Transverse colon (tissue), 4 donors: Measurements from ENCODE around the gene PPP4R1. TPM values are rescaled to one million over a fixed set of nuclear protein-coding genes. Genes with fewer than 3 reads are reported as not detected.

Source experiments
- DNase-seq: peaks from one replicate; pipeline ENCODE4 v3.0.0-alpha.2; 2019
- H3K27ac ChIP-seq, 4 donors: fragments of 200-600 bp; sonication (generic); 2 replicates each; pipeline ENCODE4 v1.5.1; 2016 to 2018; ENCODE audit warnings: inconsistent platforms in 4 of 4
- H3K27me3 ChIP-seq: fragments of 200-600 bp; sonication (generic); 2 replicates; pipeline ENCODE4 v1.5.1; 2017; ENCODE audit warnings: inconsistent platforms
- H3K36me3 ChIP-seq, 4 donors: fragments of 200-600 bp; sonication (generic); 2 replicates each; pipeline ENCODE4 v1.5.1; 2017 to 2019; ENCODE audit warnings: inconsistent platforms in 4 of 4
- H3K4me1 ChIP-seq, 4 donors: fragments of 200-600 bp; sonication (generic); 2 replicates each; pipeline ENCODE4 v1.5.1; 2017 to 2020; ENCODE audit warnings: inconsistent platforms in 4 of 4
- H3K4me3 ChIP-seq, 4 donors: fragments of 200-600 bp; sonication (generic); 1 replicate in 1 of 4; 2 replicates in 3 of 4; pipeline versions ENCODE4 v1.5.1 to v1.6.1; 2017 to 2019; ENCODE audit warnings: inconsistent platforms in 4 of 4
- H3K9me3 ChIP-seq, 2 donors: fragments of 200-600 bp; sonication (generic); 2 replicates each; pipeline ENCODE4 v1.5.1; 2017 to 2019; ENCODE audit warnings: inconsistent platforms in 2 of 2
- EP300 ChIP-seq: sonication (generic); formaldehyde crosslinking; IDR thresholded peaks from one replicate; pipeline ENCODE4 v1.6.1; 2017; ENCODE audit warnings: antibody characterized with exemption, low read depth
- POLR2A ChIP-seq: fragments of 450-650 bp; IDR thresholded peaks from one replicate; pipeline ENCODE4 v1.6.1; 2016; ENCODE audit warnings: antibody characterized with exemption, mild to moderate bottlenecking, moderate library complexity
- POLR2AphosphoS5 ChIP-seq, 3 donors: sonication (generic); formaldehyde crosslinking; IDR thresholded peaks; one replicate each; pipeline ENCODE4 v1.6.1; 2016; ENCODE audit warnings: antibody characterized with exemption in 3 of 3
- WGBS, 2 donors: methylation state at CpG; one replicate each; pipeline ENCODE4 v1.1.5; 2018; ENCODE audit warnings: low coverage in 1 of 2; 5-methylcytosine and 5-hydroxymethylcytosine counted together
- in situ Hi-C, 4 donors: fragments of 200-750 bp; cut with MboI; loops; one replicate each; pipeline versions ENCODE4 v1.15.0 to v1.15.1; 2017; ENCODE audit warnings: low sequenced_read_pairs in 3 of 4, low pct_ligation_motif_present in 1 of 4, low pct_unique_long_range_greater_than_20kb in 1 of 4
- intact Hi-C: fragments of 100-400 bp; cut with DNase I; formaldehyde crosslinking; loops from one replicate; pipeline ENCODE4 v1.15.1; 2023; ENCODE audit warnings: low total_unique reads
- total RNA-seq, 4 donors: library from RNA; depleted of rRNA; stranded (reverse); fragments of >200 nt; gene quantifications; one replicate each; pipeline ENCODE4 v1.1.0, GENCODE V29; 2016
- TF ChIP-seq, protein P1 (sequence below), 5 experiments: fragments of 200-600 bp in 3 of 5; fragments of 450-650 bp in 2 of 5; sonication (generic) in 3 of 5; IDR thresholded peaks; 1 replicate in 2 of 5; 2 replicates in 3 of 5; pipeline ENCODE4 v1.5.1; 2016 to 2017; ENCODE audit warnings: antibody characterized with exemption in 5 of 5, inconsistent platforms in 3 of 5, mild to moderate bottlenecking in 2 of 5, moderate library complexity in 1 of 5

The PPP4R1 gene
- total RNA-seq, 4 donors from 2014 or later, result 46.0 to 163 (median 79.2) TPM

- intact Hi-C loops, result no loop called here
- Histone ChIP-seq H3K36me3 (peaks cover 0 to 60% (median 29%) of the 10 kb centered on the region in 4 donors), H3K27ac (no peak overlapping the region), H3K4me1 (no peaks in the 10 kb centered on the region), H3K27me3 (no peaks in the 10 kb centered on the region), H3K4me3 (no peak overlapping the region), H3K9me3 (no peaks in the 10 kb centered on the region)
- in situ Hi-C loops, result no loop called here
- TF ChIP-seq POLR2AphosphoS5 (IDR thresholded peaks at IDR 0.05), result no peak
- TF ChIP-seq, protein P1, sequence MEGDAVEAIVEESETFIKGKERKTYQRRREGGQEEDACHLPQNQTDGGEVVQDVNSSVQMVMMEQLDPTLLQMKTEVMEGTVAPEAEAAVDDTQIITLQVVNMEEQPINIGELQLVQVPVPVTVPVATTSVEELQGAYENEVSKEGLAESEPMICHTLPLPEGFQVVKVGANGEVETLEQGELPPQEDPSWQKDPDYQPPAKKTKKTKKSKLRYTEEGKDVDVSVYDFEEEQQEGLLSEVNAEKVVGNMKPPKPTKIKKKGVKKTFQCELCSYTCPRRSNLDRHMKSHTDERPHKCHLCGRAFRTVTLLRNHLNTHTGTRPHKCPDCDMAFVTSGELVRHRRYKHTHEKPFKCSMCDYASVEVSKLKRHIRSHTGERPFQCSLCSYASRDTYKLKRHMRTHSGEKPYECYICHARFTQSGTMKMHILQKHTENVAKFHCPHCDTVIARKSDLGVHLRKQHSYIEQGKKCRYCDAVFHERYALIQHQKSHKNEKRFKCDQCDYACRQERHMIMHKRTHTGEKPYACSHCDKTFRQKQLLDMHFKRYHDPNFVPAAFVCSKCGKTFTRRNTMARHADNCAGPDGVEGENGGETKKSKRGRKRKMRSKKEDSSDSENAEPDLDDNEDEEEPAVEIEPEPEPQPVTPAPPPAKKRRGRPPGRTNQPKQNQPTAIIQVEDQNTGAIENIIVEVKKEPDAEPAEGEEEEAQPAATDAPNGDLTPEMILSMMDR (IDR thresholded peaks at IDR 0.05), result no peak
- no peak for TF ChIP-seq EP300
- no peak for TF ChIP-seq POLR2A
- 91 to 97% methylated on average over 3 of the region's 3 CpGs for WGBS, 2 donors
- no peak for DNase-seq
These were observed 62.2 kb downstream of the PPP4R1 start for GRCh38 chr18:9552191-9552590.

DNA sequence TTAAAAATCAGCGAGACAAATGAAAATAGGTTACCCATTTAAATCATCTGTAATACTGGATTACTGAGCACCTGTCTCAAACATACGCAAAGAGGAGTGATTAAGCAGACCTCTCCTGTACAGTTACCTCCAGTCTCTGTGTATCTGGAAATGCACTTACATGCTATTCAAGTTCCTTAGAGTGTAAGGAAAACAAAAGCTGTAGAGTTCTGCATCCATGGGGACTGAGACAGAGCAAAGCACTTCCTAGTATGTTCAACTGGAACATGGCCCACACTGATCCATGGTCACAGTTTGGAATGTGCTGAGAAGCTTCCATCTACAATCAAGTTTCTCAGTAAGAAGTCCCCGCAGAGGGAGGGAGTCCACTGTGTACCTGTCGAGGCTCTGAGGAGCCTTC, 63.9 kb downstream of the PPP4R1 start:
- intact Hi-C loops (no loop called here), in situ Hi-C loops (no loop called here)
- no peak for DNase-seq
- Histone ChIP-seq H3K27me3 (no peaks in the 10 kb centered on the region), H3K27ac (no peak overlapping the region), H3K36me3 (peaks cover 0 to 61% (median 28%) of the 10 kb centered on the region in 4 donors), H3K9me3 (no peaks in the 10 kb centered on the region), H3K4me3 (no peak overlapping the region), H3K4me1 (no peaks in the 10 kb centered on the region)
- WGBS, 2 donors, result 86 to 94% methylated on average over 2 to 4 of the region's 4 CpGs
- TF ChIP-seq, protein P1 (IDR thresholded peaks at IDR 0.05), result no peak
- no peak for TF ChIP-seq POLR2A
- TF ChIP-seq EP300, result no peak
- TF ChIP-seq POLR2AphosphoS5 (IDR thresholded peaks at IDR 0.05), result no peak

GRCh38 chr18:9549405-9549804, 65.0 kb downstream of the PPP4R1 start:
- Histone ChIP-seq H3K4me3 (no peak overlapping the region), H3K36me3 (peaks cover 0 to 57% (median 24%) of the 10 kb centered on the region in 4 donors), H3K9me3 (no peaks in the 10 kb centered on the region), H3K27me3 (no peaks in the 10 kb centered on the region), H3K4me1 (no peaks in the 10 kb centered on the region), H3K27ac (no peak overlapping the region)
- intact Hi-C loops, result no loop called here
- no peak for TF ChIP-seq EP300
- TF ChIP-seq POLR2A, result no peak
- TF ChIP-seq, protein P1 (IDR thresholded peaks at IDR 0.05), result no peak
- no peak for TF ChIP-seq POLR2AphosphoS5 (IDR thresholded peaks at IDR 0.05)
- in situ Hi-C loops, result no loop called here
- DNase-seq, result no peak
- WGBS, 2 donors, result 76 to 89% methylated on average over 4 to 7 of the region's 7 CpGs

GRCh38 chr18:9547782-9548181, 66.6 kb downstream of the PPP4R1 start:
- DNase-seq, result no peak
- Histone ChIP-seq H3K9me3 (no peaks in the 10 kb centered on the region), H3K4me1 (no peaks in the 10 kb centered on the region), H3K27ac (no peak overlapping the region), H3K27me3 (no peaks in the 10 kb centered on the region), H3K36me3 (peaks cover 0 to 42% (median 20%) of the 10 kb centered on the region in 4 donors), H3K4me3 (no peak overlapping the region)
- in situ Hi-C loops (no loop called here), intact Hi-C loops (no loop called here)
- no peak for TF ChIP-seq EP300
- no peak for TF ChIP-seq POLR2AphosphoS5 (IDR thresholded peaks at IDR 0.05)
- TF ChIP-seq, protein P1 (IDR thresholded peaks at IDR 0.05), result no peak
- TF ChIP-seq POLR2A, result no peak
- WGBS, 2 donors, result 85 to 89% methylated on average over 3 to 7 of the region's 7 CpGs
